ENCODE measurements around the gene EIF3L. TPM values are rescaled to one million over a fixed set of nuclear protein-coding genes. Genes with fewer than 3 reads are reported as not detected.

Gene EIF3L
- total and polyA plus RNA-seq, 10 of the 15 experiments (the other 5 are each of a cell fraction or from before 2014, with no cell fraction given), result 294 to 1,037 (median 618) TPM

DNA sequence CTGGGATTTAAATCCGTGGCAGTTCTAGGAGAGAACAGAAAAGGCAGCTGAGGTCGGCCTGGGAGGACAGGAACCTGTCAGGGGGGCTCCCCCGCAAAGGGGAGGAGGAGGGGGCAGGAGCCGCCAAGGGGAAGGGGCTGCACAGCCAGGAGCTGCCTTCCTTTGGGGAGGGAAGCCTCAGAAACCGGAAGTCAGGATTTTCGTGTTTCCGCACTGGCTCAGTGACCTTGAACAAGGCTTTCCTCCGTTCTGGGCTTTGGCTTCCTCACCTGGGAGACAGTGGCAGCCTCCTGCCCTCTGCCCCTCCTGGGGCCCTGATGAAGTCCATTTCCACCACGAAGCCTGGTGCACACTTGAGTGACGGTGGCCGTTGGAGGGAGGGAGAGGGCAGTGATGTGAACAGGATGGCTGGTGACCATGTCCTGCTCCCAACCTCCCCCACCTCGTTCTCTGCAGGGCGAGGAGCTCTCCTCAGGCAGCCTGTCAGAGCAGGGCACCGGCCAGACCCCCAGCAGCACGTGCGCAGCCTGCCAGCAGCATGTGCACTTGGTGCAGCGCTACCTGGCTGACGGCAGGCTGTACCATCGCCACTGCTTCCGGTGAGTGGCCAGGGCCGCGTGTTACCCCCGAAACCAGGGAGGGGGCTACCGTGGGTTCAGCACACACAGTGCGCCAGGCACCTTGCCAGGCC, 69.5 kb downstream of the EIF3L start (continued):
- TF ChIP-seq EP300 (IDR thresholded peaks at IDR 0.05; ENCODE audit: borderline replicate concordance in 1 of 2, control insufficient read depth in 1 of 2, low read depth in 2 of 2, low read length in 2 of 2) (no peak), MXI1 (IDR thresholded peaks at IDR 0.05; ENCODE audit: low read depth, low read length) (no peak)
- TF ChIP-seq, protein P1, sequence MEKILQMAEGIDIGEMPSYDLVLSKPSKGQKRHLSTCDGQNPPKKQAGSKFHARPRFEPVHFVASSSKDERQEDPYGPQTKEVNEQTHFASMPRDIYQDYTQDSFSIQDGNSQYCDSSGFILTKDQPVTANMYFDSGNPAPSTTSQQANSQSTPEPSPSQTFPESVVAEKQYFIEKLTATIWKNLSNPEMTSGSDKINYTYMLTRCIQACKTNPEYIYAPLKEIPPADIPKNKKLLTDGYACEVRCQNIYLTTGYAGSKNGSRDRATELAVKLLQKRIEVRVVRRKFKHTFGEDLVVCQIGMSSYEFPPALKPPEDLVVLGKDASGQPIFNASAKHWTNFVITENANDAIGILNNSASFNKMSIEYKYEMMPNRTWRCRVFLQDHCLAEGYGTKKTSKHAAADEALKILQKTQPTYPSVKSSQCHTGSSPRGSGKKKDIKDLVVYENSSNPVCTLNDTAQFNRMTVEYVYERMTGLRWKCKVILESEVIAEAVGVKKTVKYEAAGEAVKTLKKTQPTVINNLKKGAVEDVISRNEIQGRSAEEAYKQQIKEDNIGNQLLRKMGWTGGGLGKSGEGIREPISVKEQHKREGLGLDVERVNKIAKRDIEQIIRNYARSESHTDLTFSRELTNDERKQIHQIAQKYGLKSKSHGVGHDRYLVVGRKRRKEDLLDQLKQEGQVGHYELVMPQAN (conservative IDR thresholded peaks at IDR 0.05), result no peak

DNA sequence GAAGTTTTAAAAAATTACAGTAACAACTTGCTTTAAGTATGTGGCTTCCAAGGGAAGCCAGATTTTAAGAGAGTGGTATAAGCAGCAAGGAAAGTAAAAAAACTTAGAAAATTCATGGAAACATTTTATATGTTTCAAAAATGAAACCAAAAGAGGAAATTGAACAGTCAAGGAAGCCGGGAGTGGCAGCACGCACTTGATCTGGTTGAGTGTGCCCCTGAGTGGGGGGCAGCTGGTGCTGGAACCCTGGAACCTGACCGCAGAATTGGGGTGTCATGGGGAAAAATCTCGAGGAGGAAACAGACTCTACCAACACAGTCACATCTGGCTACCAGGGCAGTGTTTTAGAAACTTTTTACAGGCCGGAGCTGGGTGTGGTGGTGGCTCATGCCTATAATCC, 70.9 kb downstream of the EIF3L start:
- TF ChIP-seq BACH1 (IDR thresholded peaks at IDR 0.05; ENCODE audit: borderline replicate concordance), result no peak
- no peak for TF ChIP-seq TCF7 (IDR thresholded peaks at IDR 0.05; ENCODE audit: borderline replicate concordance)
- TF ChIP-seq RUNX3 (IDR thresholded peaks at IDR 0.05; ENCODE audit: low read length), result 0 out of 2 replicates have a peak, but pooled peaks have one; percentile 6
- no peak for TF ChIP-seq ATF7 (IDR thresholded peaks at IDR 0.05; ENCODE audit: low read depth)
- TF ChIP-seq EZH2 (IDR thresholded peaks at IDR 0.05; ENCODE audit: borderline replicate concordance, control insufficient read depth, low read depth, low read length), result no peak
- TF ChIP-seq POLR2AphosphoS5 (IDR thresholded peaks at IDR 0.05; ENCODE audit: low read length), result no peak
- Histone ChIP-seq H3K9me3 (replicated peaks; ENCODE audit: control insufficient read depth, insufficient read depth, low read length) (no peaks in the 10 kb centered on the region), H3K9ac (ENCODE audit: control insufficient read depth, insufficient read depth, low read length) (no peak overlapping the region), H3K27me3 (replicated peaks in 1 of 2; ENCODE audit: control insufficient read depth in 2 of 2, insufficient read depth in 2 of 2, low read length in 1 of 2) (no peaks in the 10 kb centered on the region), H3K79me2 (ENCODE audit: control insufficient read depth, insufficient read depth, low read length) (no peaks in the 10 kb centered on the region), H3K27ac (ENCODE audit: control insufficient read depth, insufficient read depth) (peak overlapping the region; percentile 48; the same call in 1 of the 2 replicates), H3K4me2 (ENCODE audit: control insufficient read depth, insufficient read depth) (no peak overlapping the region; the same call in 1 of the 2 replicates), H4K20me1 (ENCODE audit: control insufficient read depth, insufficient read depth) (no peaks in the 10 kb centered on the region), H3K36me3 (ENCODE audit: control insufficient read depth in 2 of 2, insufficient read depth in 2 of 2, low read length in 1 of 2) (peaks cover 3% of the 10 kb centered on the region in 2 experiments; a peak in 3 of 4 replicates), H3K4me3 (no peak overlapping the region), H2AFZ (ENCODE audit: control insufficient read depth, low read depth, low read length) (no peak overlapping the region), H3K4me1 (ENCODE audit: control insufficient read depth, insufficient read depth, low read length) (no peaks in the 10 kb centered on the region)
- intact Hi-C loops (cut with micrococcal nuclease; ENCODE audit: unreplicated experiment) (no loop called here), in situ Hi-C loops (cut with MboI) (no loop called here)
- ATAC-seq, result no peak
- 46% methylated on average over 5 of the region's 5 CpGs for WGBS (ENCODE audit: insufficient coverage, insufficient replicate concordance, low lambda C conversion rate, missing lambda C conversion rate)
- no peak for DNase-seq (ENCODE audit: low read depth, low spot score)
- no peak for FAIRE-seq
- ChIA-PET RAD21 (ENCODE audit: unreplicated experiment) (no interaction called here), CTCF (interaction anchor here (0.6 kb wide), 1 partner anchor 46 kb away, joined by 3 read pairs; no protein-coding TSS in a partner anchor), POLR2A (interaction anchor here (0.6 kb wide), 1 partner anchor 71 kb away, joined by 3 read pairs; no protein-coding TSS in a partner anchor), SMC1A (ENCODE audit: uncharacterized antibody, unreplicated experiment) (no interaction called here)
- BruUV-seq (replicated peaks), result no TSS peak
